ENCODE data around the gene CAST.

DNA sequence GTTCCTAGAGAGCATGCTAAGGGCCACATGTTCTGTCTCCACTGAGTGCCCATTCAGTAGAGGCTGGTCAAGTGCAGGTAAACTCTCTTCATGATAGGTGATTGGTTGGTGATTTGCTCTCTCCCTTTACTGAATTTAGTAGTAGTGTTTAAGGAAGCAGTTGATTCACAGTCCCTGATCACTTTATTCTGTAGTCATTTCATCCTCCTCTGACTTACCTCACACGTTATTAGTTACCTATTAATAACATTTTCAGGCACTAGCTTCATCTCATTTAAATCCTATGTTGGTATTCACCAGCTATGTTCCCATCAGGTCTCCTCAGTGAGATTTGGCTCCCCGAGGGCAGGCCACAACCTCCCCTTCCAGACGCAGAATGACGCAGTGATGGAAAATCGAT, 93.7 kb downstream of the CAST start:
- TF ChIP-seq, protein P1, sequence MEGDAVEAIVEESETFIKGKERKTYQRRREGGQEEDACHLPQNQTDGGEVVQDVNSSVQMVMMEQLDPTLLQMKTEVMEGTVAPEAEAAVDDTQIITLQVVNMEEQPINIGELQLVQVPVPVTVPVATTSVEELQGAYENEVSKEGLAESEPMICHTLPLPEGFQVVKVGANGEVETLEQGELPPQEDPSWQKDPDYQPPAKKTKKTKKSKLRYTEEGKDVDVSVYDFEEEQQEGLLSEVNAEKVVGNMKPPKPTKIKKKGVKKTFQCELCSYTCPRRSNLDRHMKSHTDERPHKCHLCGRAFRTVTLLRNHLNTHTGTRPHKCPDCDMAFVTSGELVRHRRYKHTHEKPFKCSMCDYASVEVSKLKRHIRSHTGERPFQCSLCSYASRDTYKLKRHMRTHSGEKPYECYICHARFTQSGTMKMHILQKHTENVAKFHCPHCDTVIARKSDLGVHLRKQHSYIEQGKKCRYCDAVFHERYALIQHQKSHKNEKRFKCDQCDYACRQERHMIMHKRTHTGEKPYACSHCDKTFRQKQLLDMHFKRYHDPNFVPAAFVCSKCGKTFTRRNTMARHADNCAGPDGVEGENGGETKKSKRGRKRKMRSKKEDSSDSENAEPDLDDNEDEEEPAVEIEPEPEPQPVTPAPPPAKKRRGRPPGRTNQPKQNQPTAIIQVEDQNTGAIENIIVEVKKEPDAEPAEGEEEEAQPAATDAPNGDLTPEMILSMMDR (IDR thresholded peaks at IDR 0.05), result no peak
- TF ChIP-seq EP300 (IDR thresholded peaks at IDR 0.05), result no peak

All from stomach (tissue), 4 donors.